OCI-M2 (cell line): ENCODE measurements around the gene SPINK2.

Experiments
- DNase-seq: peaks from one replicate; lab custom pipeline; 2025; ENCODE audit not compliant: unreplicated experiment; lab: John Stamatoyannopoulos, UW

Gene SPINK2

GRCh38 chr4:56821381-56822243, at the start of gene SPINK2:
SPINK2 (minus strand) TSS chr4:56821701; CDS start chr4:56821662, 39 bp downstream.
- DNase-seq, result no peak

- no peak for DNase-seq
Measured at GRCh38 chr4:56870946-56871345, 49.4 kb upstream of the SPINK2 start.

GRCh38 chr4:56863441-56864139, 42.1 kb upstream of the SPINK2 start:
- no peak for DNase-seq

DNA sequence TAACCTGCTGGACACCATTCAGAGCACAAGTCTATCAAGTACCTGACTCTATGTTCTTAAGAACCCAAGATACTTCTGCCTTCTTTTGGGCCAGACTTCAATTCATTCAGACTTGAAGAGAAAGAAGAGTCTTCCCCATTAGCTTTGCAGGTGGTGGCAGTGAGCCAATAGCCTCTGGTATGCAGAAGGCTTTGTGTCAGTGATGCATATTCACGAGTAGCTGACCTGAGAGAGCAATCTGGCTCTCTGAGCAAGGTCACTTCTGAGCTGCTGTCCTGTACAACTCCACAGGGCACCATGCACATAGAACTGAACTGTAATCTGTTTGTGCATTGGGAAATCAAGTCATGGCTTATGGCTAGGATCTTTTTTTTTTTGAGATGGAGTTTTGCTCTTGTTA, 39.9 kb upstream of the SPINK2 start:
- no peak for DNase-seq

GRCh38 chr4:56860781-56861180, 39.3 kb upstream of the SPINK2 start:
- no peak for DNase-seq

- DNase-seq, result no peak
Measured at GRCh38 chr4:56859841-56860240, 38.3 kb upstream of the SPINK2 start.

DNA sequence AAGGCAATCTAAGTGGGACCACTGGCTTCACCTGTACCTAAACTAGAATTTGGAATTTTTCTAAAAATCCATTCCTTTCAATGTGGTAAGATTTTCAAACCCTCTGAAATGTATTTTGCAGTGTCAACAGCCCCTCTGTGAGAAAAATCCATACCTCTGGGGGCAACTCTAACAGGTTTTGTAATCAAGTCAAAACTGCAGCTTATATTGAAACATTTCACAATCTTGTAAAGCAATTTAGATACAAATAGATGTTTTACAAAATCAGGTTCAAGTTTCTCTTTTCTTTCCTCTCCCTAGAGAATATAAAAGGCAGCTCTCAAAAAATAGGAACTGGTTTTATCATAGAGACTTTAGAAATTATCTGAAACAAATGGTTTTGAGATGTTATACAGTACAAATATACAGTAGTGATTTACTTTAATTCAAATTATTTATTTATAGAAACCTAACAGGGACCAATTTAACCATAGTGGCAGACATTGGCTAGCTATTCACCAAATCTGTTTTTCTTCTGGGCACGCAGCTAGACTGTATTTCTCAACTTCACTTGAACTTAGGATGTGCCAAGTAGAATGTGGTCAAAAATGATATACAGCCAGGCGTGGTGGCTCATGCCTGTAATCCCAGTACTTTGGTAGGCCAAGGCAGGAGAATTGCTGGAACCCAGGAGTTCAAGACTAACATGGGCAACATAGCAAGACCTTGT, 36.3 kb upstream of the SPINK2 start:
- no peak for DNase-seq

DNA sequence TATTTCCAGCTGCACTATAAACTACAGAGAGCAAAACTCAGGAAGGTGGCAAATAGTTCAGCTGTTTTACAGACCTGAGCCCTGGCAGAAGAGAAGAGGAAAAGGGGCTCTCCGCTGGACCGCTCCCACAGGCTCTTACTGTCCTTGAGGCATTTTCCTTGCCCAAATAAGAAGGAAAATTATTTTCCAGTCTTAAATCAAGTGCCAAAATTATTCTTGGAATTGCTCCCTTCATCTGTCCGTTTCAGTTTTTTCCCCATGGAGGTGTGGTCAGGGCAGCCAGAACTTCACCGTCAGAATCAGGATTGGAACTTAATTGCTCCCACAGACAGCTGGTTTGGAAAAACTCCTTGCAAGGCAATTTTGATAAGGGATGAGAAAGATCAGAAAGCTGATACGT, 35.2 kb upstream of the SPINK2 start:
- no peak for DNase-seq

DNA sequence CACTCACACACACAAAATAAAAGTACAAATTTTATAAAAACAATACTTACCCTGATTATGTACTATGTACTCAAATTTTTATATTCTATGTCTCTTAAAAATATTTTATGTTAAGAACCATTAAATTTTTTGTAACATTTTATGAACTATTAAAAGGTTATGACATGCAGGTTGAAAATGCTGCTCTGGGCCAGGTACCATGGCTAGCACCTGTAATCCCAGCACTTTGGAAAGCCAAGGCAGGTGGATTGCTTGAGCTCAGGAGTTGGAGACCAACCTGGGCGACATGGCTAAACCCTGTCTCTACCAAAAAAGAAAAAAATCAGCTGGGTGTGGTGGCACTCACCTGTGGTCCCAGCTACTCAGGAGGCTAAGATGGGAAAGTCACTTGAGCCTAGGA, 29.4 kb upstream of the SPINK2 start:
- no peak for DNase-seq

GRCh38 chr4:56844802-56845580, 23.5 kb upstream of the SPINK2 start:
- DNase-seq, result no peak

GRCh38 chr4:56843421-56843899, 22.0 kb upstream of the SPINK2 start:
- DNase-seq, result no peak

DNA sequence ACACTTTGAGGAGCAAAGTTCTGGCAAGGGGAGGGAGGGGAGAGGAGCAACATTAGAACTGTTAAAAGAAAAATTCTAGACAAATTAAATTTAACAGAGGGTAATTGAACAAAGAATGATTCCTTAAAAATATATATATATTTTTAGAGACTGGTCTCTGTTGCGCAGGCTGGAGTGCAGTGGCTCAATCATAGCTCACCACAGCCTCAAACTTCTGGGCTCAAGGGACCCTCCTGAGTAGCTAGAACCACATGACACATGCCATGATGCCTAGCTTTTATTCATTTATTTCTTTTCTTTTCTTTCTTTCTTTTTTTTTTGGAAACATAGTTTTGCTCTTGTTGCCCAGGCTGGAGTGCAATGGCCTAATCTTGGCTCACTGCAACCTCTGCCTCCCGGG, 19.1 kb upstream of the SPINK2 start:
- no peak for DNase-seq

DNA sequence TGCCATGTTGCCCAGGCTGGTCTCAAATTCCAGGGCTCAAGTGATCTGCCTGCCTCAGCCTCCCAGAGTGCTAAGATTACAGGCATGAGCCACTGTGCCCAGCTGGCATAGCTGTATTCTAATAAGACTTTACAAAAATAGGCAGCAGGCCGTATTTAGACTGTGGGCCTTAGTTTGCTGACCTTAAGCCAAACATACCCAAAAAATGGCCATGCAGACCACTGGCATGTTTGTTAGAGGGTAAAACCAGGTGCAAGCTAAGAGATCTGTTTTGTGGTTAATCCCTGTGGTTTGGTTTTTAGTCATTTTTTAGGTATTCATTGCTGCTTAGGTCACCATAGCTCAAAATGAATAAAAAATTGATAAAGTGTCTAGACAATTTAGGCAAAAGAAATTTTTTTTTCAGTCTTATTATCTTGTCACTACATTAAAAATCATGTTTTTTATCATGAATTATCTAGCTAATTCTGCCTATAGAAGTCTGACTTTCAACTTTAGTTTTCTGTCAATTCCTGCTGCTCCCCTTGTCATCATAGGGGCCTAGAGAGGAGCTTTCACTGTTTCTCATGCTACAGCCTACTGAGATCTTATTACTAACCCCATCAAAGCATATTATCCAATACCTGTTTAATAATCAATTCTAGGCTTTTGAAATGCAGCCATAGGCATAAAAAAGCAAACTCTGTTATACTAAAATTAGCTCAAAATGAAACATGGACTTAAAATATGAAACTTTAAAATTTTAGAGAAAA, 7.5 kb upstream of the SPINK2 start:
- DNase-seq, result no peak

- no peak for DNase-seq
Measured at GRCh38 chr4:56823933-56824600, 2.6 kb upstream of the SPINK2 start.

DNA sequence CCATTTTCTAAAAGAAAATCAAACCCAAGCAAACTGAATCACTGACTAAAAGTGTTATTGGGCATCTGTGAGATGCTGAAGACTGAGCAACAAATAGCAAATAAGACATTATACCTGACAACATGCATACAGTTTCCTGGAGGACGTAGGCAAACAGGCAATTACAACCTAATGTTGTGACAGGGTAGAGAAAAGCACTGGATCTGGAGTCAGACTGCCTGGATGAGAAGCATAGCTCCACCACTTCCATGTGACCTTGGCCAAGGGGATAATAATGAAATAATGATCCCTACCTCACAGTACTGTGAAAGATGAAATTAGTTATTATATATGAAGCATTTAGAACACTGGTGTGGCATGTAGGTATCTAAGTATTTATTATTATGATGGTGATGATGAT, 2.7 kb downstream of the SPINK2 start:
- DNase-seq, result no peak

GRCh38 chr4:56817840-56818491, 3.5 kb downstream of the SPINK2 start:
- DNase-seq, result no peak

DNA sequence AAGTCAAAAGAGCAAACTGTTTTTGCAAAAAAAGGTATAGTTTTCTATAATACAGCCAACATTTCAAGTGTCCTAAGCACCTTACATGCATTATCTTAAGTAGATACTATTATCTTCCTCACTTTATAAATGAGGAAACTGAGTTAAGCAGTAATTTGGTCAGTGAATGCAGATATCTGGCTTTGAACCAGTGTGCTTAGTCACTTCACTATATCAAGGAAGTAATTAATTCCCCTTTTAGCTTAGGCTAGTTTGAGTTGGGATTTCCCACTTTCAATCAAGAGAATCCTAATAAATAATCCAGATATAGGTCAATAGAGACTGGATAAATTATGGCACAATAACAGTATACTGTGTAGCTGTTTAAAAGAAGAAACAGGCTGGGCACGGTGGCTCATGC, 14.8 kb downstream of the SPINK2 start:
- no peak for DNase-seq

DNA sequence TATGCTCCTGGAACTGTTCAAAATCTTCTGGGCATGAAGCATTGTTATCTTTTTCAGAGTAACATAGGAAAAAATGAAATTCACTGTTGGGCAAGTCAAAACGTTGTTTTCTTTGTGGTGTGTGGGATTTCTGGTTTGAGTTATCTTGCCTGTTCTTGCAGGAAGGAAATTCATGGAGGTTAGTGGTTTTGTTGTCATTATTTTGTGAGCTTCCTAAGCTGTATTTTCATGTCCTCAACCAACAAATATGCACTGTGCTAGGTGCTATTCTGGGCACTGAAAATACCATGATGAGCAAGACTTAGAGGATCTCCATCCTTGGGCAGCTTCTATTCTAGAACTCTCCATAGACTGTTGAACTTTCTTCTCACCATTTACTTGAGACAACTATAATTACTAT, 16.9 kb downstream of the SPINK2 start:
- no peak for DNase-seq

GRCh38 chr4:56803471-56803870, 18.0 kb downstream of the SPINK2 start:
- no peak for DNase-seq
